ENCODE data around the gene GPR101. TPM values are rescaled to one million over a fixed set of nuclear protein-coding genes. Genes with fewer than 3 reads are reported as not detected.
A peak's percentile ranks its signal among the peaks of the same experiment; 100 is the strongest.

Gene GPR101
- not detected for total RNA-seq
- long read RNA-seq: 0 reads

GRCh38 chrX:137033774-137034507, at the start of gene GPR101:
Gene GPR101 (minus strand): TSS chrX:137033995. CDS start chrX:137031674, 2,321 bp downstream.
- intact Hi-C loops (cut with DNase I, micrococcal nuclease): no loop called here
- ATAC-seq (no peak), DNase-seq (no peak)

GRCh38 chrX:137081239-137081638, 47.4 kb upstream of the GPR101 start:
- no peak for ATAC-seq
- DNase-seq: no peak
- intact Hi-C loops (cut with DNase I, micrococcal nuclease): no loop called here

GRCh38 chrX:137072396-137072795, 38.6 kb upstream of the GPR101 start:
- intact Hi-C loops (cut with DNase I, micrococcal nuclease): no loop called here
- ATAC-seq (no peak), DNase-seq (no peak)

GRCh38 chrX:137071596-137071995, 37.8 kb upstream of the GPR101 start:
- intact Hi-C loops (cut with DNase I, micrococcal nuclease): no loop called here
- ATAC-seq: no peak
- no peak for DNase-seq

- ATAC-seq (no peak), DNase-seq (no peak)
- intact Hi-C loops (cut with DNase I, micrococcal nuclease): no loop called here
These were observed 33.4 kb upstream of the GPR101 start for GRCh38 chrX:137067147-137067546.

- intact Hi-C loops (cut with DNase I, micrococcal nuclease): no loop called here
- DNase-seq (no peak), ATAC-seq (no peak)
These were observed 29.3 kb upstream of the GPR101 start for GRCh38 chrX:137062915-137063617.

- ATAC-seq: no peak
These were observed 24.7 kb upstream of the GPR101 start for GRCh38 chrX:137058339-137059127.

GRCh38 chrX:137052643-137053235, 18.9 kb upstream of the GPR101 start:
- ATAC-seq: no peak
- intact Hi-C loops (cut with DNase I, micrococcal nuclease): no loop called here
- DNase-seq: no peak

More at GRCh38 chrX:137058339-137059127, 24.7 kb upstream of the GPR101 start:
- intact Hi-C loops (cut with DNase I, micrococcal nuclease): no loop called here
- DNase-seq: no peak

GRCh38 chrX:137051978-137052642, 18.3 kb upstream of the GPR101 start:
- peak; percentile 77 for ATAC-seq
- peak; percentile 30 to 65 for DNase-seq
- intact Hi-C loops (cut with DNase I, micrococcal nuclease): no loop called here

GRCh38 chrX:137044893-137045292, 11.1 kb upstream of the GPR101 start:
- intact Hi-C loops (cut with DNase I, micrococcal nuclease): no loop called here
- ATAC-seq: no peak

GRCh38 chrX:137043736-137044135, 9.9 kb upstream of the GPR101 start:
- ATAC-seq (no peak), DNase-seq (no peak)
- intact Hi-C loops (cut with DNase I, micrococcal nuclease): no loop called here

More at GRCh38 chrX:137044893-137045292, 11.1 kb upstream of the GPR101 start:
- DNase-seq: no peak

GRCh38 chrX:137041329-137041728, 7.5 kb upstream of the GPR101 start:
- ATAC-seq (no peak), DNase-seq (no peak)
- intact Hi-C loops (cut with DNase I, micrococcal nuclease): no loop called here

- no peak for DNase-seq
- ATAC-seq: no peak
- intact Hi-C loops (cut with DNase I, micrococcal nuclease): no loop called here
These were observed 6.5 kb upstream of the GPR101 start for GRCh38 chrX:137040113-137040794.

GRCh38 chrX:137034508-137034872, 695 bp upstream of the GPR101 start:
- ATAC-seq (no peak), DNase-seq (no peak)
- intact Hi-C loops (cut with DNase I, micrococcal nuclease): no loop called here

GRCh38 chrX:137032841-137033773, 688 bp downstream of the GPR101 start:
- ATAC-seq: no peak
- DNase-seq: no peak
- intact Hi-C loops (cut with DNase I, micrococcal nuclease): no loop called here

- DNase-seq: no peak
- intact Hi-C loops (cut with DNase I, micrococcal nuclease): no loop called here
- no peak for ATAC-seq
These were observed 1.5 kb downstream of the GPR101 start for GRCh38 chrX:137032341-137032694.

All from left colon (tissue), 2 donors.